ENCODE data around the gene RBM34.

Gene RBM34

DNA sequence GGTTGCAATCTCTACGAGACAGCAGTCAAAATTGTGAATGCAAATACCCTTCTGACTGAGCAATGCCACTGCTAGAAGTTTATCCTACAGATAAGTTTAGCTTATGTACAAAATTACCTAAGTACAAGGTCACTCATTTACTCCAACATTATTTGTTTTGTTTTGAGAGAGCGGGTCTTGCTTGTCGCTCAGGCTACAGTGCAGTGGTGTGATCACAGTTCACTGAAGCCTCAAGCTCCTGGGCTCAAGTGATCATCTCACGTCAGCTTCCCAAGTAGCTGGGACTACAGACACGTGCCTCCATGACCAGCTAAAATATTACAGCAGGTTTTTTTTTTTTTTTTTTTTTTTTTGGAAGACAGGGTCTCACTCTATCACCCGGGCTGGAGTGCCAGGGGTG is 15.4 kb downstream of the RBM34 start:
- in situ Hi-C loops (cut with HindIII; ENCODE audit: low sequenced_read_pairs): no loop called here
- DNase-seq (ENCODE audit: low read depth): no peak
- H3K4me3 ChIP-seq (ENCODE audit: low read depth, low read length): no peak overlapping the region
- no peak for TF ChIP-seq CTCF (IDR thresholded peaks at IDR 0.05; ENCODE audit: low read depth, low read length, missing control alignments)

GRCh38 chr1:235142991-235143390 is 18.1 kb downstream of the RBM34 start:
- DNase-seq (ENCODE audit: low read depth): no peak
- no peak for TF ChIP-seq CTCF (IDR thresholded peaks at IDR 0.05; ENCODE audit: low read depth, low read length, missing control alignments)
- H3K4me3 ChIP-seq (ENCODE audit: low read depth, low read length): no peak overlapping the region
- in situ Hi-C loops (cut with HindIII; ENCODE audit: low sequenced_read_pairs): no loop called here

DNA sequence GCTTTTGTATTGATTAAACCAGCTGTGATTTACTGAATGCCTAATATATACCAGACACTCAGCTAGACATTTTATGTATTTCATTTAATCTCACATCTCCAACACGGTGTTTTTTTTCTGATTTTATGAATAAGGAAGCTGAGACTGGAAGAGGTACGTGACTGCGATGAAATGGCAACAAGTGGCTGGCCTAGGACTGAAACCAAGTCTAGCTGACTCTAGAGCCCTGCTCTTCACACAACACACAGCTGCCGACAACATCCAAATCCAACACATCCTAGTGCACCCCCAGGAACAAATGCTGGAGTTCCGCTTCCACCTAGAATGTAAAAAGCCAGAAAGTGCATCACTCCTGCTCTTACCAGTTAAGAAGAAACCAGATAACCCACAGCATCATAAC is 21.7 kb downstream of the RBM34 start:
- in situ Hi-C loops (cut with HindIII; ENCODE audit: low sequenced_read_pairs): no loop called here
- no peak for DNase-seq (ENCODE audit: low read depth)
- no peak overlapping the region for H3K4me3 ChIP-seq (ENCODE audit: low read depth, low read length)
- TF ChIP-seq CTCF (IDR thresholded peaks at IDR 0.05; ENCODE audit: low read depth, low read length, missing control alignments): no peak

DNA sequence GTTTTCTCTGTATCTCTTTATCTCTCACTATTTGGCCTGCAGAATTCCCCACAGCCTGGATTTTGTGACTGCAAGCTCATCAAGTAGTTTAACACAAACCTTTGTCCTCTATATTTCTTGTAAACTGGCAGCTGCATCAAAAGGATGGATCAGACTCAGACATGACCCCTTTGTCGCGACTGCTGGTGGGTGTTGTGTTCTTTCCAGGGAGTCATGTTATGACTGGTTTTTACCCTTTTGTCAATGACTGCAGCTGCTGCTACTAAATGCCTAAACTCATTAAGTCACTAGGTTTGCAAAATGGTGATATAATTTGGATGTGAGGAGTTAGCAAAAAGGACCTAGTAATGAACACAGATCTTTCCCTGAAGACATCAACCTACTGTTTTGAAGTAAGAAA is 22.2 kb downstream of the RBM34 start:
- in situ Hi-C loops (cut with HindIII; ENCODE audit: low sequenced_read_pairs): no loop called here
- TF ChIP-seq CTCF (IDR thresholded peaks at IDR 0.05; ENCODE audit: low read depth, low read length, missing control alignments): no peak
- no peak for DNase-seq (ENCODE audit: low read depth)
- H3K4me3 ChIP-seq (ENCODE audit: low read depth, low read length): no peak overlapping the region

DNA sequence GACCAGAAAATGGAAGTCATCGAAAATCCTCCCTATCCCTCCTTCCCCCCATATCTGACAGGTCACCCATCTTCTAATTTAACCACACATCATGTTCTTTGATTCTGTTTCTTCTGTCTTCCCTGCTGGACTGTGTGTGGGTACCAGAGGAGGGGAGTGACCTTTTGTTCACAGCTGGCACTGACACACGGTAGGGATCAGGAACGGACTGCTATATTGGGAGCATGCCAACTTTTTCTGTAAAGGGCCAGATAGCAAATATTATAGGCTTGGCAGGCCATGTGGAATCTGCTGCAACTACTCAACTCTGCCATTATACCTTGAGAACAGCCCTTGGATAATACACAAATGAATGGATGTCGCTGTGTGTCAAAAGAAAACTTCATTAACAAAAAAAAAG is 24.9 kb downstream of the RBM34 start:
- DNase-seq (ENCODE audit: low read depth): no peak
- H3K4me3 ChIP-seq (ENCODE audit: low read depth, low read length): no peak overlapping the region
- TF ChIP-seq CTCF (IDR thresholded peaks at IDR 0.05; ENCODE audit: low read depth, low read length, missing control alignments): no peak
- in situ Hi-C loops (cut with HindIII; ENCODE audit: low sequenced_read_pairs): no loop called here

GRCh38 chr1:235134171-235134570 is 26.9 kb downstream of the RBM34 start:
- no peak for DNase-seq (ENCODE audit: low read depth)
- in situ Hi-C loops (cut with HindIII; ENCODE audit: low sequenced_read_pairs): no loop called here
- H3K4me3 ChIP-seq (ENCODE audit: low read depth, low read length): no peak overlapping the region
- no peak for TF ChIP-seq CTCF (IDR thresholded peaks at IDR 0.05; ENCODE audit: low read depth, low read length, missing control alignments)

GRCh38 chr1:235133086-235133485 is 28.0 kb downstream of the RBM34 start:
- no peak for TF ChIP-seq CTCF (IDR thresholded peaks at IDR 0.05; ENCODE audit: low read depth, low read length, missing control alignments)
- in situ Hi-C loops (cut with HindIII; ENCODE audit: low sequenced_read_pairs): no loop called here
- no peak for DNase-seq (ENCODE audit: low read depth)
- H3K4me3 ChIP-seq (ENCODE audit: low read depth, low read length): no peak overlapping the region

All from astrocyte of the cerebellum (primary cell).